ENCODE data around the gene TTLL5. TPM values are rescaled to one million over a fixed set of nuclear protein-coding genes. Genes with fewer than 3 reads are reported as not detected.

TTLL5 gene
- total and polyA plus RNA-seq, 2 of the 4 experiments (the other 2 are of a cell fraction), result 11.9 to 16.7 TPM

DNA sequence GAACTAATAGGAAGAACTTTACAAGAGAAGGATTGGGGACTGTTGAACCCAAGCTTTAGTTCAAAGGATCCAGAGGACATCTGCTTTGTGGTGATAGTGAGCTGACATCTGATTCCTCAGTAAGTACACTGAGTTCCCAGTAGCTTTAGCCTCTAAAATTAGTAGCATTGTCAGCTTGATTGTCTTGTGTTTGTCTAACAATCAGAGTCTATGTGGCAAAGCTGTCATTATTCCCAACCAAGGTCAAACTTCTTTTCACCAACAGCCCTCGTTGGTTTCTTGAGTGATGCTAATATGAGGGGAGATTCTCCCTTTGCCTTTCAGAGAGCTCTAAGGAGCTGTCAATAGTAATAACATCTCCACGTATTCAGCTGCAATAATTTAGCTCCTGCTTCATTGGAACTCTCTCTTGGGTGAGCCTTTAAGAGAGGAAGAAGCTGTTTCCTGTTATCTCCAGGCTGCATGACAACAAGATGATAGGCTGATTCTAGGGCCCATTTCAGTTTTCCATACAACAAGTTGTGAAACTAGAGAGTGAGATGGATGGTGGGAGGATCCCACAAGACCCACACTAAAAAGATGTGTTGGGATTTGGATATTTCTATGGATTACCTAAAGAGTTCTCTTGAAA, 274.1 kb downstream of the TTLL5 start:
- Histone ChIP-seq H4K20me1 (ENCODE audit: insufficient read depth, low read length) (no peaks in the 10 kb centered on the region), H3K4me2 (ENCODE audit: low read depth, low read length) (no peak overlapping the region), H4K91ac (ENCODE audit: insufficient read depth, low read depth, low read length) (no peak overlapping the region), H2BK20ac (ENCODE audit: low read depth, low read length) (no peak overlapping the region), H2AK5ac (ENCODE audit: low read depth, low read length) (no peak overlapping the region), H3K18ac (ENCODE audit: low read depth, low read length) (no peak overlapping the region), H3K4me1 (ENCODE audit: control insufficient read depth, insufficient read depth, low read length) (no peaks in the 10 kb centered on the region), H3K27me3 (ENCODE audit: control insufficient read depth, insufficient read depth, low read length) (no peaks in the 10 kb centered on the region), H2AFZ (replicated peaks; ENCODE audit: low read length, poor library complexity) (no peak overlapping the region), H3K56ac (ENCODE audit: extremely low read depth, insufficient read depth, low read length) (no peak overlapping the region), H3K36me3 (ENCODE audit: control insufficient read depth, insufficient read depth, low read length) (no peaks in the 10 kb centered on the region), H4K8ac (ENCODE audit: low read depth in 2 of 2, low read length in 2 of 2) (no peak overlapping the region), H2BK120ac (ENCODE audit: low read depth, low read length) (no peak overlapping the region), H3K4me3 (ENCODE audit: insufficient read depth, low read depth, low read length) (no peak overlapping the region), H2BK5ac (ENCODE audit: low read depth, low read length, poor library complexity, severe bottlenecking) (no peak overlapping the region), H2AK9ac (replicated peaks; ENCODE audit: low read depth, low read length, poor library complexity) (no peak overlapping the region), H3K79me1 (ENCODE audit: low read depth in 1 of 2, low read length in 2 of 2) (no peaks in the 10 kb centered on the region), H3K27ac (ENCODE audit: insufficient read depth, low read length) (no peak overlapping the region), H3K9me3 (ENCODE audit: control insufficient read depth, insufficient read depth, low read length) (no peaks in the 10 kb centered on the region), H3K14ac (replicated peaks; ENCODE audit: low read depth, low read length) (no peak overlapping the region), H2BK15ac (ENCODE audit: low read depth, low read length) (no peak overlapping the region), H3K23ac (ENCODE audit: low read depth, low read length) (no peak overlapping the region), H3K9ac (ENCODE audit: low read depth, low read length) (no peak overlapping the region), H4K5ac (ENCODE audit: low read depth, low read length) (no peak overlapping the region), H3K4ac (ENCODE audit: low read depth, low read length) (no peak overlapping the region), H3K9me1 (ENCODE audit: insufficient read depth, low read length) (no peaks in the 10 kb centered on the region; the same call in 1 of the 2 replicates)
- DNase-seq, result no peak
- ChIA-PET POLR2A (ENCODE audit: unreplicated experiment) (no interaction called here), CTCF (interaction anchor here (0.7 kb wide), 1 partner anchor 240 kb away, joined by 3 read pairs; no protein-coding TSS in a partner anchor)
- in situ Hi-C loops (cut with MboI; ENCODE audit: low sequenced_read_pairs), result no loop called here
- no TSS peak for BruUV-seq (replicated peaks)
- WGBS, 2 experiments (ENCODE audit: extremely low coverage in 2 of 2, insufficient read length in 1 of 2), result no CpG with 5 or more reads among the region's 2 CpGs
- no peak for ATAC-seq (ENCODE audit: low read depth)
- intact Hi-C loops (cut with micrococcal nuclease), result no loop called here
- TF ChIP-seq MAFK (IDR thresholded peaks at IDR 0.05; ENCODE audit: low read depth, low read length) (no peak), SMC3 (IDR thresholded peaks at IDR 0.05; ENCODE audit: low read depth, low read length) (no peak), FOS (IDR thresholded peaks at IDR 0.05; ENCODE audit: low read depth, low read length) (no peak), BHLHE40 (IDR thresholded peaks at IDR 0.05; ENCODE audit: low read depth, low read length) (no peak), RAD21 (IDR thresholded peaks at IDR 0.05; ENCODE audit: low read length) (no peak), CHD1 (IDR thresholded peaks at IDR 0.05; ENCODE audit: low read depth, low read length) (no peak), RFX5 (IDR thresholded peaks at IDR 0.05; ENCODE audit: low read depth, low read length) (no peak), POLR2A (IDR thresholded peaks at IDR 0.05; ENCODE audit: low read depth, low read length) (no peak), MXI1 (IDR thresholded peaks at IDR 0.05; ENCODE audit: borderline replicate concordance, low read depth, low read length) (no peak), CEBPB (IDR thresholded peaks at IDR 0.05; ENCODE audit: low read depth, low read length) (no peak), MAZ (IDR thresholded peaks at IDR 0.05; ENCODE audit: borderline replicate concordance, low read depth, low read length) (no peak), NFE2L2 (IDR thresholded peaks at IDR 0.05; ENCODE audit: low read depth, low read length) (no peak), RCOR1 (IDR thresholded peaks at IDR 0.05; ENCODE audit: insufficient replicate concordance, low read length) (no peak)
- TF ChIP-seq, protein P1, sequence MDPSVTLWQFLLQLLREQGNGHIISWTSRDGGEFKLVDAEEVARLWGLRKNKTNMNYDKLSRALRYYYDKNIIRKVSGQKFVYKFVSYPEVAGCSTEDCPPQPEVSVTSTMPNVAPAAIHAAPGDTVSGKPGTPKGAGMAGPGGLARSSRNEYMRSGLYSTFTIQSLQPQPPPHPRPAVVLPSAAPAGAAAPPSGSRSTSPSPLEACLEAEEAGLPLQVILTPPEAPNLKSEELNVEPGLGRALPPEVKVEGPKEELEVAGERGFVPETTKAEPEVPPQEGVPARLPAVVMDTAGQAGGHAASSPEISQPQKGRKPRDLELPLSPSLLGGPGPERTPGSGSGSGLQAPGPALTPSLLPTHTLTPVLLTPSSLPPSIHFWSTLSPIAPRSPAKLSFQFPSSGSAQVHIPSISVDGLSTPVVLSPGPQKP (IDR thresholded peaks at IDR 0.05; ENCODE audit: borderline replicate concordance, low read depth, low read length), result no peak
- TF ChIP-seq, protein P2, sequence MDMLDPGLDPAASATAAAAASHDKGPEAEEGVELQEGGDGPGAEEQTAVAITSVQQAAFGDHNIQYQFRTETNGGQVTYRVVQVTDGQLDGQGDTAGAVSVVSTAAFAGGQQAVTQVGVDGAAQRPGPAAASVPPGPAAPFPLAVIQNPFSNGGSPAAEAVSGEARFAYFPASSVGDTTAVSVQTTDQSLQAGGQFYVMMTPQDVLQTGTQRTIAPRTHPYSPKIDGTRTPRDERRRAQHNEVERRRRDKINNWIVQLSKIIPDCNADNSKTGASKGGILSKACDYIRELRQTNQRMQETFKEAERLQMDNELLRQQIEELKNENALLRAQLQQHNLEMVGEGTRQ (IDR thresholded peaks at IDR 0.05; ENCODE audit: low read depth, low read length), result no peak
- TF ChIP-seq, protein P3, sequence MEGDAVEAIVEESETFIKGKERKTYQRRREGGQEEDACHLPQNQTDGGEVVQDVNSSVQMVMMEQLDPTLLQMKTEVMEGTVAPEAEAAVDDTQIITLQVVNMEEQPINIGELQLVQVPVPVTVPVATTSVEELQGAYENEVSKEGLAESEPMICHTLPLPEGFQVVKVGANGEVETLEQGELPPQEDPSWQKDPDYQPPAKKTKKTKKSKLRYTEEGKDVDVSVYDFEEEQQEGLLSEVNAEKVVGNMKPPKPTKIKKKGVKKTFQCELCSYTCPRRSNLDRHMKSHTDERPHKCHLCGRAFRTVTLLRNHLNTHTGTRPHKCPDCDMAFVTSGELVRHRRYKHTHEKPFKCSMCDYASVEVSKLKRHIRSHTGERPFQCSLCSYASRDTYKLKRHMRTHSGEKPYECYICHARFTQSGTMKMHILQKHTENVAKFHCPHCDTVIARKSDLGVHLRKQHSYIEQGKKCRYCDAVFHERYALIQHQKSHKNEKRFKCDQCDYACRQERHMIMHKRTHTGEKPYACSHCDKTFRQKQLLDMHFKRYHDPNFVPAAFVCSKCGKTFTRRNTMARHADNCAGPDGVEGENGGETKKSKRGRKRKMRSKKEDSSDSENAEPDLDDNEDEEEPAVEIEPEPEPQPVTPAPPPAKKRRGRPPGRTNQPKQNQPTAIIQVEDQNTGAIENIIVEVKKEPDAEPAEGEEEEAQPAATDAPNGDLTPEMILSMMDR (conservative IDR thresholded peaks at IDR 0.05; ENCODE audit: low read depth, low read length), result no peak
- dilution Hi-C loops (cut with HindIII; ENCODE audit: low sequenced_read_pairs, unreplicated experiment), result no loop called here
